ENCODE measurements around the gene PYCR2.
"Not testable (repeated sequence)": the region's sequence is repeated elsewhere in the genome, so short reads cannot be mapped to it uniquely, and the experiment has no call there.

PYCR2 gene

GRCh38 chr1:225891229-225891972, 32.6 kb downstream of the PYCR2 start:
- in situ Hi-C loops (cut with HindIII; ENCODE audit: low sequenced_read_pairs) = no loop called here
- TF ChIP-seq, protein P1, sequence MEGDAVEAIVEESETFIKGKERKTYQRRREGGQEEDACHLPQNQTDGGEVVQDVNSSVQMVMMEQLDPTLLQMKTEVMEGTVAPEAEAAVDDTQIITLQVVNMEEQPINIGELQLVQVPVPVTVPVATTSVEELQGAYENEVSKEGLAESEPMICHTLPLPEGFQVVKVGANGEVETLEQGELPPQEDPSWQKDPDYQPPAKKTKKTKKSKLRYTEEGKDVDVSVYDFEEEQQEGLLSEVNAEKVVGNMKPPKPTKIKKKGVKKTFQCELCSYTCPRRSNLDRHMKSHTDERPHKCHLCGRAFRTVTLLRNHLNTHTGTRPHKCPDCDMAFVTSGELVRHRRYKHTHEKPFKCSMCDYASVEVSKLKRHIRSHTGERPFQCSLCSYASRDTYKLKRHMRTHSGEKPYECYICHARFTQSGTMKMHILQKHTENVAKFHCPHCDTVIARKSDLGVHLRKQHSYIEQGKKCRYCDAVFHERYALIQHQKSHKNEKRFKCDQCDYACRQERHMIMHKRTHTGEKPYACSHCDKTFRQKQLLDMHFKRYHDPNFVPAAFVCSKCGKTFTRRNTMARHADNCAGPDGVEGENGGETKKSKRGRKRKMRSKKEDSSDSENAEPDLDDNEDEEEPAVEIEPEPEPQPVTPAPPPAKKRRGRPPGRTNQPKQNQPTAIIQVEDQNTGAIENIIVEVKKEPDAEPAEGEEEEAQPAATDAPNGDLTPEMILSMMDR (IDR thresholded peaks at IDR 0.05; ENCODE audit: low read depth, low read length, missing control alignments) = no peak
- H3K4me3 ChIP-seq (ENCODE audit: low read depth, low read length) = no peak overlapping the region
- DNase-seq (ENCODE audit: low read depth) = no peak

- H3K4me3 ChIP-seq (ENCODE audit: low read depth, low read length) = no peak overlapping the region
- TF ChIP-seq, protein P1 (IDR thresholded peaks at IDR 0.05; ENCODE audit: low read depth, low read length, missing control alignments) = no peak
- in situ Hi-C loops (cut with HindIII; ENCODE audit: low sequenced_read_pairs) = no loop called here
- no peak for DNase-seq (ENCODE audit: low read depth)
These were observed 33.5 kb downstream of the PYCR2 start for GRCh38 chr1:225890346-225891228.

GRCh38 chr1:225889743-225890142, 34.3 kb downstream of the PYCR2 start:
- in situ Hi-C loops (cut with HindIII; ENCODE audit: low sequenced_read_pairs) = no loop called here
- DNase-seq (ENCODE audit: low read depth) = no peak
- TF ChIP-seq, protein P1 (IDR thresholded peaks at IDR 0.05; ENCODE audit: low read depth, low read length, missing control alignments) = no peak
- H3K4me3 ChIP-seq (ENCODE audit: low read depth, low read length) = no peak overlapping the region

GRCh38 chr1:225888898-225889601, 35.0 kb downstream of the PYCR2 start, which contains the start of gene LEFTY1:
Gene LEFTY1, minus strand, starts transcription at chr1:225889146. Its CDS starts 80 bp downstream, at chr1:225889066.
- in situ Hi-C loops (cut with HindIII; ENCODE audit: low sequenced_read_pairs) = no loop called here
- TF ChIP-seq, protein P1 (IDR thresholded peaks at IDR 0.05; ENCODE audit: low read depth, low read length, missing control alignments) = no peak
- no peak within 1 kb of the TSS for H3K4me3 ChIP-seq (ENCODE audit: low read depth, low read length)
- no peak for DNase-seq (ENCODE audit: low read depth)

DNA sequence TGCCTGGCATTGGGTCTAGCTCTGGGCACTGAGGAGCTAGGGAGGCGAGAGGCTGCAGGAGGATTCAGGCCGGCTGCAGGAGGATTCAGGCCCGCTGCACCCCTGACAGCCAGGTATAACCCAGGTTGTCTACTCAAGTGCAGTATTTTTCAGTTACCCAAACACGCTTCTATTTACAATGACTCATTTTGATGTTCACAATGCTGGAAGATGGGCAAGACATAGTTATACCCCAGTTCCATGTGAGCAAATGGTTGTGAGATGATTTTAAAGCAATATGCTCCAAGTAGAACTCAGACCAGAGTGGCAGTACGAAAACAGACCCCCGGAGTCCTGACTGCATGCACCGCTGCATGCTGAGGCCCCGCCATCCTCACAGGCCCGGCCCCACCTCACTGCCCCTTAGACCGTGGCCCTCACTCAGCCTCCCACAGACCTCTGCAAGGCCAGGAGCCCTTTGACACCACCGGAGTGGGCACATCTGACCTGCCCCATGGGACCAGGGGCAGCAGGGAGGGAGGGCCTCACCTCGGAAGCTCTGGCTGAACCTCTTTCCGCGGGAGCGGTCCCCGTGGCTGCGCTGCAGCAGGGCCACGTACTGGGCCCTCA, 35.7 kb downstream of the PYCR2 start:
- TF ChIP-seq, protein P1 (IDR thresholded peaks at IDR 0.05; ENCODE audit: low read depth, low read length, missing control alignments) = no peak
- in situ Hi-C loops (cut with HindIII; ENCODE audit: low sequenced_read_pairs) = no loop called here
- no peak overlapping the region for H3K4me3 ChIP-seq (ENCODE audit: low read depth, low read length)
- DNase-seq (ENCODE audit: low read depth) = no peak

GRCh38 chr1:225887554-225888288, 36.3 kb downstream of the PYCR2 start:
- H3K4me3 ChIP-seq (ENCODE audit: low read depth, low read length); in situ Hi-C loops (cut with HindIII; ENCODE audit: low sequenced_read_pairs); DNase-seq (ENCODE audit: low read depth): not testable (repeated sequence)

All from astrocyte of the cerebellum (primary cell).